ENCODE data around the gene BCL7A. TPM values are rescaled to one million over a fixed set of nuclear protein-coding genes. Genes with fewer than 3 reads are reported as not detected.

Gene BCL7A
- total RNA-seq, 1 experiment from 2014 or later: 14.4 TPM

DNA sequence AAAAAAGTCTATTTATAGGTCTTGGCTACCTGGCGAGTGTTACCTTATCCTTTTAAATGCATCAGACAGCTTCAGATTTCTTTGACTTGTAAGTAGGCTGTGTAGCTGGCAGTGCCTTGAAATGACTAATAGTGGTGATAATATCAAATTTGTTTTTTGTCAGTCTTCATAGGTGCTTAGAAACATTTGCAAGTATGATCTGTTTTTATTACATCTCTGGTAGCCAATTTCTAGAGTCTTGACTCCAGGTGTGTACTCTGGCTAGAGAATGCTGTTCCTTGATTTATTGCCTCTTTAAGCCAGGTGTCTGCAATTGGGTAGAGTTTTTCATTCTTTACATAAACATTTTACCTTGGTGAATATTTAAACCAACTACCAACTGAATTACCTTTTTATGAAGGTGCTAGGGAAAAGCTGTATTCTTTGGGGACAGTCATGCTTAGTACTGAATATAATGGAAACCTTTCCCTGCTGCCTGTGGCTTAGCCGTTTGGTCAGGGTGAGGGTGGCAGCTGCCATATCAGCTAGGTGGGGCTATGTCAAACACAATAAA lies 89.5 kb downstream of the BCL7A start:
- Histone ChIP-seq H3K9me3 (replicated peaks) (no peaks in the 10 kb centered on the region), H3K4me3 (no peak overlapping the region), H3K27me3 (no peaks in the 10 kb centered on the region), H3K27ac (peak overlapping the region; percentile 8; the same call in 1 of the 2 replicates), H3K4me1 (peaks cover 17% of the 10 kb centered on the region), H3K36me3 (peaks cover 3% of the 10 kb centered on the region)
- peak in 1 of 2 experiments; percentile 33 for DNase-seq

Other genes starting within 250 kb of the BCL7A start
- 2.8 and 5.2 TPM in 2 replicates for gene RHOF, start 228.2 kb upstream of the BCL7A start, total RNA-seq (2014; rRNA removed; shearing (Covaris generic))
- 3.2 and 3.8 TPM in 2 replicates for gene SETD1B, start 217.9 kb upstream of the BCL7A start, total RNA-seq (2014; rRNA removed; shearing (Covaris generic))
- not detected in 2 replicates for gene HPD, start 163.0 kb upstream of the BCL7A start, total RNA-seq (2014; rRNA removed; shearing (Covaris generic))
- gene PSMD9, start 133.1 kb upstream of the BCL7A start, total RNA-seq (2014; rRNA removed; shearing (Covaris generic)): 28.9 and 32.3 TPM in 2 replicates
- gene CFAP251, start 103.3 kb upstream of the BCL7A start, total RNA-seq (2014; rRNA removed; shearing (Covaris generic)): 0.41 and 0.45 TPM in 2 replicates
- gene MLXIP, start 56.9 kb downstream of the BCL7A start, total RNA-seq (2014; rRNA removed; shearing (Covaris generic)): 21.1 and 23.2 TPM in 2 replicates
- gene IL31, start 152.3 kb downstream of the BCL7A start, total RNA-seq (2014; rRNA removed; shearing (Covaris generic)): not detected in 2 replicates
- 0.61 and 0.79 TPM in 2 replicates for gene LRRC43, start 161.2 kb downstream of the BCL7A start, total RNA-seq (2014; rRNA removed; shearing (Covaris generic))
- 0.26 TPM in 1 of 2 replicates, not detected in the other for gene B3GNT4, start 181.8 kb downstream of the BCL7A start, total RNA-seq (2014; rRNA removed; shearing (Covaris generic))
- gene DIABLO, start 204.2 kb downstream of the BCL7A start, total RNA-seq (2014; rRNA removed; shearing (Covaris generic)): 61.6 and 64.0 TPM in 2 replicates
- 24.2 and 25.4 TPM in 2 replicates for gene VPS33A, start 244.6 kb downstream of the BCL7A start, total RNA-seq (2014; rRNA removed; shearing (Covaris generic))

All from SJCRH30 (cell line).